ENCODE measurements around the gene RAB7A. TPM values are rescaled to one million over a fixed set of nuclear protein-coding genes. Genes with fewer than 3 reads are reported as not detected.

RAB7A gene
- total and polyA plus RNA-seq, 2 of the 8 experiments (the other 6 are each of a cell fraction or from before 2014, with no cell fraction given): 179 to 195 TPM

DNA sequence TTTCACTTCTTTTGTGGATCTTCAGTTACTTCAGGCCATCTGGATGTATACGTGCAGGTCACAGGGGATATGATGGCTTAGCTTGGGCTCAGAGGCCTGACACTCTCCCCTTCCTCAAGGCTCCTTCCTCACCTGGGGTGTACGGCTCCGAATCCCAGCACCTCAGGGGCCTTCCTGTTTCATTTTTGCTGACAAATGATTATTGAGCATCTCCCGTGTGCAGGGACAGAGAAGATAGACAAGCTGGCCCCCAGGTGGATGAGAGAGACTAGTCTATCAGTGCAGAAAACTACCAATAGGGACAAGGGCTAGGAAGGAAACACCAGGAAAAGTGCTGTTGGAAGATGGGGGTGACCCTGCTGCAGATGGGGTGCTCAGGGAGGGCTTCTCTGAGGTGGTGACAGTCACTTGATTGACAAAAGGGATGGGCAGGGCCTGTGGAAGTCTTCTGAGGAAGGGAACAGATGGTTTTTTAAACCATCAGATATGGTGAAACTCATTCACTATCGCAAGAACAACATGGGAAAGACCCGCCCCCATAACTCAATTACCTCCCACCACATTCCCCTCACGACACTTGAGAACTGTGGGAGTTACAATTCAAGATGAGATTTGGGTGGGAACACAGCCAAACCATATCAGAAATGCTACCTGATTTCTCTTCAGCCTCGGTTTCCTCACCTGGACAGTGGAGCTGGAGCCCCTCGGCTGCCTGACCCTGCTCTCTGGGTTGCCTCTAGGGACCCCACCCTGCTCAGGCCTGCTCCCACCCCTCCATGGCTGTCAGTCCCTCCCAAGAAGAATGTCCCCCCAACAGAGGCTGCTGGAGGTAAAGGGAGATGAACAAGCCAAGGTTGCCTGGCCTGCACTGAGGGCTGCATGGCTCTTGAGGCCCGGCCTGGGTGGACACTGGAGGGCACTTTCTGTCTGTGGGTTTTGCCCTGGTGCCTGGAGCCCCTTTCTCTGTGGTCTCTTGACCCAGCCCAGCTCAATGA lies 116.2 kb downstream of the RAB7A start:
- ChIA-PET CTCF (ENCODE audit: partially characterized antibody) (interaction anchor here (1.3 kb wide), 1 partner anchor 47 kb away, joined by 3 read pairs; no protein-coding TSS in a partner anchor), POLR2A (ENCODE audit: partially characterized antibody) (no interaction called here)
- Histone ChIP-seq H2BK15ac (ENCODE audit: low read length) (no peak overlapping the region), H3K18ac (ENCODE audit: extremely low read depth, low read length) (no peak overlapping the region), H2BK120ac (replicated peaks; ENCODE audit: low read depth, low read length) (no peak overlapping the region), H2BK12ac (ENCODE audit: low read depth, low read length) (no peak overlapping the region), H3K79me1 (ENCODE audit: low read depth, low read length) (no peaks in the 10 kb centered on the region), H4K91ac (replicated peaks; ENCODE audit: insufficient read length, low read length) (no peak overlapping the region), H2BK5ac (ENCODE audit: low read depth, low read length) (no peak overlapping the region), H2AK5ac (ENCODE audit: low read depth, low read length) (no peak overlapping the region), H2AFZ (ENCODE audit: low read length) (no peak overlapping the region), H3K4me1 (replicated peaks in 1 of 4; ENCODE audit: control insufficient read depth in 3 of 4, insufficient read depth in 4 of 4, low read length in 3 of 4) (peaks cover 0 to 11% (median 9%) of the 10 kb centered on the region in 4 experiments; a peak in 4 of 7 replicates), H3K23ac (ENCODE audit: insufficient read length) (no peak overlapping the region), H3K79me2 (ENCODE audit: control insufficient read depth in 1 of 2, insufficient read depth in 2 of 2, low read length in 2 of 2) (no peaks in the 10 kb centered on the region), H4K5ac (ENCODE audit: insufficient read length, low read depth, low read length) (no peak overlapping the region), H3K4me3 (ENCODE audit: extremely low read depth in 1 of 4, insufficient read depth in 2 of 4, low read depth in 3 of 4, low read length in 4 of 4) (no peak overlapping the region), H3K9me3 (ENCODE audit: insufficient read depth in 2 of 2, low read depth in 1 of 2, low read length in 1 of 2) (peaks cover 0 to 6% of the 10 kb centered on the region in 2 experiments; a peak in 1 of 4 replicates), H3K4ac (replicated peaks; ENCODE audit: insufficient read length, low read depth, low read length) (no peak overlapping the region), H3K14ac (ENCODE audit: insufficient read length) (no peak overlapping the region), H3K56ac (replicated peaks; ENCODE audit: insufficient read length, low read depth, low read length) (no peak overlapping the region), H3K27ac (ENCODE audit: low read depth, low read length) (no peak overlapping the region), H2BK20ac (ENCODE audit: low read length) (no peak overlapping the region), H3K9ac (replicated peaks in 1 of 4; ENCODE audit: extremely low read depth in 1 of 4, low read depth in 3 of 4, low read length in 3 of 4) (no peak overlapping the region), H3K36me3 (ENCODE audit: control insufficient read depth in 2 of 4, insufficient read depth in 4 of 4, low read length in 3 of 4) (no peaks in the 10 kb centered on the region), H4K8ac (ENCODE audit: extremely low read depth, insufficient read depth, low read length) (no peak overlapping the region), H4K20me1 (replicated peaks in 1 of 2; ENCODE audit: control insufficient read depth in 1 of 2, insufficient read depth in 2 of 2, low read length in 2 of 2) (no peaks in the 10 kb centered on the region), H3K27me3 (replicated peaks in 1 of 4; ENCODE audit: control insufficient read depth in 3 of 4, extremely low read depth in 1 of 4, insufficient read depth in 3 of 4, low read length in 3 of 4) (no peaks in the 10 kb centered on the region), H3K4me2 (ENCODE audit: insufficient read depth in 1 of 2, low read depth in 2 of 2, low read length in 2 of 2) (no peak overlapping the region), H3K23me2 (ENCODE audit: low read depth, low read length) (no peaks in the 10 kb centered on the region; the same call in 1 of the 2 replicates)
- FAIRE-seq: no peak
- no peak for DNase-seq (ENCODE audit: low read depth in 1 of 2, low spot score in 2 of 2)
- WGBS, 2 experiments (ENCODE audit: extremely low coverage in 1 of 2, insufficient coverage in 1 of 2, insufficient read length in 1 of 2, insufficient replicate concordance in 2 of 2, low coverage in 1 of 2, low lambda C conversion rate in 2 of 2, missing lambda C conversion rate in 1 of 2): 86% methylated on average over 9 of the region's 10 CpGs; no CpG with 5 or more reads in 1 of the 2 experiments
- TF ChIP-seq SP4 (IDR thresholded peaks at IDR 0.05; ENCODE audit: low read length) (no peak), BACH1 (IDR thresholded peaks at IDR 0.05; ENCODE audit: low read length) (no peak), KDM1A (IDR thresholded peaks at IDR 0.05; ENCODE audit: borderline replicate concordance, low read length) (no peak), RBBP5 (IDR thresholded peaks at IDR 0.05; ENCODE audit: borderline replicate concordance, low read depth, low read length) (no peak), RAD21 (IDR thresholded peaks at IDR 0.05 in 1 of 2, conservative IDR thresholded peaks at IDR 0.05 in 1 of 2; ENCODE audit: low read depth in 2 of 2, low read length in 2 of 2) (no peak), NANOG (IDR thresholded peaks at IDR 0.05; ENCODE audit: insufficient read depth, low read depth, low read length, poor library complexity, severe bottlenecking) (no peak), SP2 (IDR thresholded peaks at IDR 0.05; ENCODE audit: low read length) (no peak), POLR2AphosphoS5 (IDR thresholded peaks at IDR 0.05; ENCODE audit: low read depth, low read length) (no peak), TBP (IDR thresholded peaks at IDR 0.05; ENCODE audit: low read depth, low read length) (no peak), TAF1 (IDR thresholded peaks at IDR 0.05; ENCODE audit: low read depth, low read length) (no peak), CBX8 (IDR thresholded peaks at IDR 0.05; ENCODE audit: borderline replicate concordance, low read depth, low read length) (no peak), KDM4A (IDR thresholded peaks at IDR 0.05; ENCODE audit: low read depth, low read length, severe bottlenecking) (no peak)

Data from H1 (cell line).